Activated CD8-positive, alpha-beta memory T cell treated with anti-CD3 and anti-CD28 coated beads, Interleukin-2, amount 50 U/mL, for 4 hours (primary cell): ENCODE results near the gene DUSP3.

Experiments
- DNase-seq: peaks from one replicate; pipeline ENCODE4 v3.0.0-alpha.2; 2020

The DUSP3 gene

DNA sequence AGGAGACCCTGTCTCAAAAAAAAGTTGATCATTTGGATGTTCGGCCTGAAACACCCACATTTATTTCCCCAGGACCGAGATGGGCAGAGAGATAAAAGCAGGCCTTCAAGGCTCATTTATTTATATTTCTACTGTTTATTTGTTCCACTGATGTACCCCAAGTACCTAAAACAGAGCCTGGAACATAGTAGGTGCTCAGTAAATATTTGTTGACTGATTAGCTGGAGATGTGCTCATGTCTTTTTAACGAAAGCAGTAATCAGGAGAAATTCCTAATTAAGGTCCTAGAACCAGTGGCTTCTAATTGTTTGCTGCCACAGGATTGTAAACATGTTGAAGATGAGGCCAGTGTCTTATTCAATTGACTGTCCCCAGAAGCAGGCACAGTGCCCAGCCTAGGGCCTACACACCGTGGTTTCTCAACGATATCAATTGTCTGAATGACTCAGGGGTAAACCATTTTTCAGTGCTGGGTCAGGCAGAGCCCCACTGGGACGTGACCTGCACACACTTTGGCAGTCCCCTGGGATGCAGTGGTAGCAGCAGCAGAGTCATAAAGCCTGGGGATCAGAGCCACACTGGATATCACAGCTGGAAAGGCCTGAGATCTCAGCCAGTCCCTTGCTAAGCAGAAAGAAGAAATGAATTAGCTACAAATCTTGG is 54.9 kb downstream of the DUSP3 start:
- no peak for DNase-seq

DNA sequence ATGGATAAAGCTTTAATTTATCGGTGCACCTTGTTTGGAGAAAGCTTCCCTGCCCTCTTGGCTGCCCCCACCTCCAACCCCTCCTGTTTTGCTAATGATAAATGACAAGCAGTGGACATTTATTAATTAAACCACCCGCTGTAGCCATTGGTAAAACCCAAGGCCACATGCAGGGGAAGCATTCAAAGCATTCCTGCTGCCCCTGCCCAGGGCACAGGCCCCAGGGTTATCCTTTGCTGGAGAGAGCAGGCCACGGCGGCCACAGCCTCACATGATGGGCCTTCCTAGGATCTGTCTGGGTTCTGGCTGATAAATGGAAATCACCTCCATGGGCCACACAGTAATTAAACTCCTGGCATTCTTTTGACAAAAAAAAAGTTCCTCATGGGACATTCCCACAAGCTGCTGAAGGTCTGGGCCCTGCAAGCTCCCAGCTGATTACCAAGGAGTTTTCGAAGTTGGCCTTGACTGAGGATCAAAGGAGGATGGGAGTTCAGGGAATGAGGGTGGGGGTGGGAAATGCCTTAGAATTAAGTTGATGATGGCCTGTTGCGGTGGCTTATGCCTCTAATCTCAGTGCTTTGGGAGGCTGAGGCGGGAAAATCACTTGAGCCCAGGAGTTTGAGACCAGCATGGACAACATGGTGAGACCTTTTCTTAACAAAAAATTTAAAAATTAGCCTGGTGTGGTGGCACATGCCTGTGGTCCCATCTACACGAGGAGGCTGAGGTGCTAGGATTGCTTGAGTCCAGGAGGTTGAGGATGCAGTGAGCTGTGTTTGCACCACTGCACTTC is 55.7 kb downstream of the DUSP3 start:
- DNase-seq = no peak

DNA sequence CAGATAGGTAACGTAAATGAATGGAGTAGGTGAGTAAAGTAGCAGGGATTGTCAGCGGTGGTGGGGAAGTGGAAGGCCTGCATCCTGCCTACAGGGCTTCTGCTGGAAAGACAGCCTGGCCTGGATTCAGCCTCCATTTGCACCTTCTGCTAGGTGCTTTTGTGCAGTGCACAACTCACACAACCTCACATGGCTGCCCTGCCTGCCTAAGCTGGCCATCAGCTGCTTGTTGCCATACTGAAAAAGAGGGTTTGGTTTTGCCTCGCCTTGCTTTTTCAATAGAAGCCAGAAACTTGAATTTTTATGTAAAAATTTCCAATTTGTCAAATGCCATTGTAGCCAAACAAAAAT is 56.5 kb downstream of the DUSP3 start:
- DNase-seq = no peak

DNA sequence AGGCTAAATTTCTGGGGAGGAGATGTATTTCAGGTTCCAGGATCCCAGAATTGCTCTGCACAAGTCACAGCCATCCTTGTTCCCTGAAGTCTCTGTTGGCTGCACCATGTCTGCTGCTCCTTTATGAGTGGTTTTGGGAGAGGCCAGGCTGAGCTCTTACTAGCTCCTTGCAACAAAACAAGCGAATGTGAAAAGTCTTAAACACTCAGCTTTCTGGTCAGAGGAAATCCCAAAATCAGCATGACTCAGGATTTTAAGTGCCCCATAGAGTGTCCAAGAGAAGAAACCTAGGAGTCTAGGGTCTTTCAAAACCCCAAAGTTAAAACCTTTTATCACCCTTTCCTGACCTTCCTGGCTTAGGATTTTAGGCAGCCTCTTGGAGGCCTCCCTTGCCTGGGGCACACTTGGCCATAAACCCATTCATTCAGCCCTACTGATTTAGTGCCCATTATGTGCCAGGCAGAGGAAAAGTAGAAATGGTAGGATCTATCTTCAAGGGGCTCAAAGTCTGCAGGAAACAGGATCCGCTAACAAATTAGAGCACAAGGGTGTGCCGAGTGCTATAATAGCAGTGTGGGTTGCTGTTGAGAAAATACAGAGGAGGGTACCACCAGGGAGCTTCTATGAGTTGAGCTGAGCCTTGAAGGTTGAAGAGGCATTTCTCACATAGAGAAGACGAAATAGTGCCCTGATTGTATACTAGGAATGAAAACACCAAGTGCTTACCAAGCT is 57.1 kb downstream of the DUSP3 start:
- no peak for DNase-seq

DNA sequence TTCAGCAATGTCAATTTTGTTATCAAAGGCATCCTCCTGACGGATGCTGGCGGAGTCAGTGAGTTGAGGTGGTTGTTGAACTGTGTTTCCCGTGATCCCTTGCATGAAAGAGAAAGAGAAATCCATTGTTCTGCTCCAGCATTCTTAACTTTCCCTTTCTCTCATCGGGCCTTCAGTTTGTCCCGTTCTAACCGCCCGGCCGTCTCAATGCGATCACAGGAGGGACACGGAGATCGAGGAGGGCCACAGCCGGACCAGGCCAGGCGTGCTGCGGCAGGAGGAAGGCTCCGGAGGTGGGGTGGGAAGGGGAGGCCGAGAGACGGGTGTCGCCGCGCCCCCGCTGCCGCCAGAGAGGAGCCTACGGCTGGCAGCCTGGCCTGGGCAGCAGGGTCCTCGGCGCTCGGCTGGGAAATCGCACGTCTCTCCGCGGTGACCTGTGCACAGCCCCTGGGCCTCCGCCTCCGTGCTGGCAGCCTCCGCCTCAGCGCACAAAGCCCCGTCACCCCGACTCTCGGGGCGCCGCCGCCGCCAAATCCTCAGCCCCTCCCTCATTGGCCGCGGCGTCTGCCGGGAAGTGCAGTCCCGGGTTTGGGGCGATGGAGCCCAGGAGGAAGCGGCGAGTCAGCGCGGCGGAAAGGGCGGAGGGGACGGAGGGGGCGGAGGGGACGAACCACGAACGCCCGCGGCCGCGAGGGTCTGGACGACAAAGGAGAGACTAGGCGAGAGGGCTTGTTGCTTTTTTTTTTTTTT is 58.3 kb downstream of the DUSP3 start:
- peak; percentile 77 for DNase-seq

DNA sequence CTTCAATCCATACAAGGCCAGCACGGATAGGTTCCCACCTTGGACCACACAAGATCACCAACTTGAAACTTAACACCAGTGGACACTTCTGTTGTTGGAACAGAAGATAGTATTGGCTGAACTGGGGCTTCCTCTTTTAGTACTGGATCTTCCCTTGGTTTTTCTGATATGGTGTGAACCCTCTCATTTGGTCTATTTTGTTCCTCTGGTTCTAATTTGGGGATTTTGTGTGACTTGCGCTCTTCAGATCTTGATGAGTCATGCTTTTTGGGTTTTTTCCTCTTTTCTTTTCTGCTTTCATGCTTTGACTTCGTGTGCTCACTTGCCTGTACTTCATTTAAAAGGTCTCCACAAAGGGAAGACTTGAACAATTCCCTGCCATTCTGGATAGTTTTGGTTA is 59.2 kb downstream of the DUSP3 start:
- no peak for DNase-seq

DNA sequence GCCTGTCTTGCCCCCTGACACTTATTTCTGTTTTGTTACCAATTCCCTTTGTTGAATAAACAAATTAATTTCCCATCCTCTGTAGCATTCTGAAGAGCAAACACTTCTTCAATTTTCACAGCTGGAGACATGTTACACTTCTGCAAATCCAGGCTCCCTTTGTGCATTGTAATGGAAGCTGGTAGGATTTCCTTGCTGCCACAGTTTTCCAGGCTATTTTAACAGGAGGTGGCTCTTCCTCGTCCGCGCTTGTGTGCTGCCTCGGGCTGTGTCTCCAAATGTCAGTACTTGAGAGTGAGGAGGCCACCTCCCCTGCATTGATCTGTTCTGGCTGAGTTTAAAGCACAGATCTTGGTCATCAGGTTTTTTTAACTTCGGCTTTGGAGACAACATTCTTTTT is 60.2 kb downstream of the DUSP3 start:
- no peak for DNase-seq

DNA sequence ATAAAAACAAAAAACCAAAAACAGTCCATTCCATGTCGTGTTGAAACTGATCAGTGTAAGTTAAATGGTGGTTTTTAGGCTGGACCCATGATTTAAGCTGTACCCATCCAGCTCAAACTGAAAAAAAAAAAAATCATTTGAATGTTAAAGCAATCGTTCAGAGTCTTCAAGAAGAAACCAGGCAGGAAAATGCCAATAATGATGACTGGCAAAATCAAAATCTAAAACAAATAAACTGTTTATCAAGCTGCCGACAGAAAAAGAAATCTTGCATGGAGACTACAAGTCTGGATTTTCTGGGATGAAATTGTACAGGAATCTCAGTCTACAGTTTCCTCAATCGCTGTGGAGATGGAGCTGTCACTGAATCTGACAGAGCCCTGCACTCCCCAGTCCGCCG is 60.9 kb downstream of the DUSP3 start:
- no peak for DNase-seq
